Aorta (tissue), 5 donors: ENCODE measurements around the gene JADE2. TPM values are rescaled to one million over a fixed set of nuclear protein-coding genes. Genes with fewer than 3 reads are reported as not detected.
"Not testable (repeated sequence)": the region's sequence is repeated elsewhere in the genome, so short reads cannot be mapped to it uniquely, and the experiment has no call there.

ENCODE experiments used
- ATAC-seq: fragments of 200-7000 bp; cut with Tn5 transposase; one replicate; pipeline ENCODE4 v1.9.1; 2022; ENCODE audit warnings: moderate library complexity; ENCODE audit not compliant: low FRiP score
- DNase-seq, 2 donors: peaks; one replicate each; pipeline ENCODE4 v3.0.0-alpha.2; 2020
- H3K27ac ChIP-seq, 2 donors: one replicate each; pipeline ENCODE4 v1.5.1; 2013; ENCODE audit warnings: low read length in 2 of 2, mild to moderate bottlenecking in 2 of 2, moderate library complexity in 2 of 2, control low read depth in 1 of 2, inconsistent platforms in 1 of 2, low read depth in 1 of 2
- H3K27me3 ChIP-seq, 2 donors: one replicate each; pipeline ENCODE4 v1.6.1; 2013; ENCODE audit warnings: control low read depth in 1 of 2, low read length in 1 of 2, mild to moderate bottlenecking in 1 of 2, moderate library complexity in 1 of 2; ENCODE audit not compliant: insufficient read depth in 2 of 2, control insufficient read depth in 1 of 2
- H3K36me3 ChIP-seq, 2 donors: one replicate each; pipeline ENCODE4 v1.6.1; 2013; ENCODE audit warnings: control low read depth in 1 of 2, low read length in 1 of 2, mild to moderate bottlenecking in 1 of 2; ENCODE audit not compliant: insufficient read depth in 2 of 2, control insufficient read depth in 1 of 2
- H3K4me1 ChIP-seq, 2 donors: one replicate each; pipeline ENCODE4 v1.6.1; 2013; ENCODE audit warnings: low read length in 2 of 2, control low read depth in 1 of 2, mild to moderate bottlenecking in 1 of 2, moderate library complexity in 1 of 2; ENCODE audit not compliant: insufficient read depth in 2 of 2, control insufficient read depth in 1 of 2
- H3K4me3 ChIP-seq, 2 donors: one replicate each; pipeline ENCODE4 v1.5.1; 2013; ENCODE audit warnings: low read length in 2 of 2, control low read depth in 1 of 2, mild to moderate bottlenecking in 1 of 2
- H3K9me3 ChIP-seq: one replicate; pipeline ENCODE4 v1.6.1; 2013; ENCODE audit warnings: mild to moderate bottlenecking, low read length; ENCODE audit not compliant: control insufficient read depth
- WGBS, 2 donors: extraction: QIAGEN DNeasy Blood & Tissue Kit; methylation state at CpG; one replicate each; pipeline ENCODE4 v1.1.7; 2013; 5-methylcytosine and 5-hydroxymethylcytosine counted together
- intact Hi-C, 2 donors: fragments of 100-400 bp; cut with DNase I; formaldehyde crosslinking; loops; one replicate each; pipeline versions ENCODE4 v1.14.2 to v1.15.0; 2022
- polyA plus RNA-seq, 2 donors: library from polyadenylated mRNA; stranded (reverse); fragments of 200-250 nt; gene quantifications; one replicate each; pipeline ENCODE4 v1.2.3, GENCODE V29; 2013
- total RNA-seq, 2 donors: library from RNA; stranded (reverse); fragmentation: NEBNext Ultra II Directional; extraction: Animal tissue kit (Norgen Biotek cat#: 25700); gene quantifications; one replicate each; pipeline ENCODE4 v1.2.1, GENCODE V29; 2021
- donor health status: healthy with polysubstance abuse.
- donor health status: Bipolar disorder and iron deficiency.
- donor health status: DM: no; HTN: no; CAD: no.
- donor health status: DM: no; HTN: no; CAD: no.
- donor health status: DM: yes; HTN: yes; CAD: no.

The JADE2 gene
- total and polyA plus RNA-seq, 4 donors, result 6.1 to 60.3 (median 25.7) TPM

DNA sequence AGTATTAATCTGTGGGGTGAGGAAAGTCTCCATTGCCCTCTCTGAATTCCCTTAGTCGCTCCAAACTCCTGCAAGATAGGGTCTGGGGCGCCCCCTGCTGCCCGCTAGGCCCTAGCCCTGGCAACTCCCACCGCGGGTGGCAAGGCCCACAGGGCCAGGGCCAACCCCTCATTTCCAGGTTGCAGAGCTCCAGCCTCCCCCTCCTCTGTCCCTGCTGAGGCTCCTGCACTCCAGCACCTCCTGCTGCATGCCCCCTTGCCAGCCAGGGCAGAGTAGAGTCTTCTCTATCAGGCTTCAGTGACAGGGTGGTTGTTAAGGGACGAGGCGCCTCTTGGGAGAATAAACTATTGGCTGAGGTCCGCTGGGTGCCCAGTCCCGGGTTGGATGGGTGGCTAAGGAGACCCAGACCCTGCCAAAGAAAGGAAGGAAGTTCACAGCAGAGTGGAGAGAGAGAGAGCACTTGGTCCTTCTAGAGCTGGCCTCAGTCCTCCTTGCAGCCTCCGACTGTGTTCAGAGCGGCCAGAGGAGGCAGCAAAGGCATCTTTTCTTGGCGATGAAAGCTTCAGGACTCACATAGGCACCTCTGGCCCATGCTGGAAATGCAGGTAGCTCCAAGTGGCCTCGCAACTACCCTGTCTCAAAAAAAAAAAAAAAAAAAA is 61.5 kb downstream of the JADE2 start:
- 7 to 8% methylated on average over 13 of the region's 13 CpGs for WGBS, 2 donors
- Histone ChIP-seq H3K27ac (peak overlapping the region in 1 of 2 donors; percentile 18), H3K36me3 (no peaks in the 10 kb centered on the region), H3K4me3 (no peak overlapping the region), H3K9me3 (no peaks in the 10 kb centered on the region), H3K4me1 (no peaks in the 10 kb centered on the region), H3K27me3 (no peaks in the 10 kb centered on the region)
- peak; percentile 90 to 96 for DNase-seq
- intact Hi-C loops, result loop anchor here in 1 of 2 donors (5.0 to 10.0 kb wide), 3 partner anchors 215 to 402 kb away; partner anchors contain the start of gene UBE2B
- ATAC-seq, result peak; percentile 93

DNA sequence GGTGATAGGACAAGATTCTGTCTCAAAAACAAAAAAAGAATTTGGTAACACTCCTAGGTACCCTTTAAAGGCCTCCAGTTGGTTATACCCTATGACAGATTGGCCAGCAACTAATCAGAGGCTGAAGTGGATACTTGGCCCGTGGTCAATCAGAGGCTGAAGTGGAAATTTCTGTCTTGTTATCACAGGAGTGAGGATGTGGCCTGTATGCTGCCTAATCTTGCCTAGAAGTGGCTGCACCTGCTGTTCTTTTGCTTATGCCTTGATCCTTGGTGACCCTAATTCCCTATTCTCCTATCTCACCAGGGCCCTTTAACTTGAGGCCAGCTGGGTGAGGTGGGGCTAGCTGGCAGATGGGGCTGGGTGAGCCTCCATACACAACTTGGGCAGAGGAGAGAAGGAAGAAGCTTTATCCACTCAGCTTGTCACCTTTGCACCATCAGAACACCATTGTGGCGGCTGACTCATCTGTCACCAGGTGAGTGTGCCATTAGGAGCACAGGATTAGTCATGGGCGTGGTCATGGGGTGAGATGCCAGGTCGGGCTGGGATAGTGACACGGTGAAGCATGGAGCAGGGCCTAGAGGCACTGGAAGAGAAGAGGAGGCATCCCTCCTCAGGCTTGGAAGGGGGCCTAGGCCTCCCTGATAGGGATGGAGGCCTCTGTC is 65.7 kb downstream of the JADE2 start:
- no peak overlapping the region for H3K27ac ChIP-seq
- H3K36me3 ChIP-seq, result no peaks in the 10 kb centered on the region
- H3K4me1 ChIP-seq, result peaks cover 0 to 5% of the 10 kb centered on the region in 2 donors
- H3K9me3 ChIP-seq, result no peaks in the 10 kb centered on the region
- 81 to 87% methylated on average over 5 of the region's 5 CpGs for WGBS, 2 donors
- DNase-seq (no peak), ATAC-seq (no peak)
- H3K4me3 ChIP-seq, result no peak overlapping the region
- H3K27me3 ChIP-seq, result no peaks in the 10 kb centered on the region
- intact Hi-C loops, result no loop called here

DNA sequence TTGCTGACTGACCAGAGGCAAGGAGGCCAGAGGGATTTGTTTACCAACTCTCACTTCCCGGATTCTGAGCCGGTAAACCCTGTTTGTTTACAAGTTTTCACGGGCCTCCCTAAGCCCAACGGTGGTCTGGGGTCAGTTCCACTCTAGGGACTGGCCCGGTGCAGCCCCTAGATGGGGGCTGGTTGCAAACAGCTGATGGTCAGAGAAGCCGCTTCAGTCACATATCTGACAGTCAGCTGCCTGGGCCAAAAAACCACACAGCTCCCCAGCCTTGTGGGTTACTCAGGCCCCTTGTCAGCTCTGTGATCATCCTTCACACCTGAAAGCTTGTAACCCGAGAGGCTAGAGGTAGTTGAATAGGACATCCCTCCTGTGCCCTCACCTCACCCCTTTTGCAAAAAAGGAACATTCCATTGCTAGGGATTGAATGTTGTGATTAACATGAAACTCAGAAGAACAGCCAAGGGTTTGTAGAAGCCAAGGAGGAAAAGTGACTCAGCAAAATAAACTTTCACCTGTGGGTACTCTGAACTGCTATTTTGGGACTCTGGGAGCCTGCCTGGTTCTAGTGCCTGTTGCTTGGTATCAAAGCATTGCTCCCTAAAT is 66.8 kb downstream of the JADE2 start:
- H3K36me3 ChIP-seq, result no peaks in the 10 kb centered on the region
- DNase-seq (no peak), ATAC-seq (no peak)
- intact Hi-C loops, result no loop called here
- H3K9me3 ChIP-seq, result no peaks in the 10 kb centered on the region
- H3K4me3 ChIP-seq, result no peak overlapping the region
- 42 to 45% methylated on average over 7 of the region's 7 CpGs for WGBS, 2 donors
- H3K27ac ChIP-seq, result no peak overlapping the region
- no peaks in the 10 kb centered on the region for H3K27me3 ChIP-seq
- peaks cover 0 to 5% of the 10 kb centered on the region in 2 donors for H3K4me1 ChIP-seq

DNA sequence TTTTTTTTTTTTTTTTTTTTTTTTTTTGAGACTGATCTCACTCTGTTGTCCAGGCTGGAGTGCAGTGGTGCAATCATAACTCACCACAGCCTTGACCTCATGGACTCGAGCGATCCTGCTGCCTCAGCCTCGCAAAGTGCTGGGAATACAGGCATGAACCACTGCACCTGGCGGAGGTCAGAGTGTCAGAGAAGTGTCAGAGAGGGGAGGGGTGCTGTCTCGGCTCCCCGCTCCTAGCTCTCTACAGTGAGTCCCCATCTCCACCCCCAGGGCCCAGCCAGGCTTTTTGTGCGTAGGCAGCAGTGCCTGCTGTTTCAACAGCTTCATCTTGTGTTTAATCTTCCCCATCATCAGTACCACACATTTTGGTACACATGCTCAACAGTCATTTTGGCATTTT is 68.9 kb downstream of the JADE2 start:
- Histone ChIP-seq H3K4me1 (peaks cover 0 to 5% of the 10 kb centered on the region in 2 donors), H3K36me3 (no peaks in the 10 kb centered on the region), H3K27ac (no peak overlapping the region), H3K27me3 (no peaks in the 10 kb centered on the region), H3K9me3 (no peaks in the 10 kb centered on the region), H3K4me3 (no peak overlapping the region)
- 87 to 95% methylated on average over 7 of the region's 7 CpGs for WGBS, 2 donors
- intact Hi-C loops, result no loop called here
- no peak for ATAC-seq
- DNase-seq, result no peak

DNA sequence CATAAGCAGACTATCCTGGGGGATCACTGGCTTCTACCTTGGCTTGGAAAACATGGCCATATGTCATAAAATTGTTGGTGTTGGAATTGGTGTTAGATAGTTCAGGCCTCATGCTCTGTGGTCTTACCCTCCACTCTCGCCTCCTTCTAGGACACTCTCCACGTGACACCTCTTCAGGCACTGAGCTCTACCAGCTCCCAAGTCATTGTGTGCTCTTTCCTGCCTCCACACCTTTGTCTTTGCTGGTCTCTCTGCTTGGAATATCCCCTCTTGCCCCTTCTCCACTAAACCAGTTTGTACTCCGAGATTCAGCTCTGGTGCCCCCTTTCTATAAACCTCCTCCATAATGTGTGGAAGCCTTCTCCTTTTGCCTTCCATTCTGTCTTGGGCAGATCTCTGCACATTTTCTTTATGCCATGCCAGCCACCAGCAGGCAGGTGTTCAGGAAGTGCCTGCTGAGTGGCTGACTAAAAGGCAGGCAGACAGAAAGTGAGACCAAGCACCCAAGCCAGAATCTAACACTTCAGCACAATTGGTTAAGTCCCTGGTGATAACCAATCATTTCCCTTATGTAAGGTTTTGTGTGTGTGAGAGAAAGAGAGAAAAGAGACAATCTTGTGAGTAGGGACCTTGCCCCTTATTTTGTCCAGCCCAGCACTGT is 69.5 kb downstream of the JADE2 start:
- 93 to 95% methylated on average over 3 of the region's 3 CpGs for WGBS, 2 donors
- H3K27me3 ChIP-seq, result no peaks in the 10 kb centered on the region
- intact Hi-C loops, result no loop called here
- ATAC-seq, result no peak
- no peaks in the 10 kb centered on the region for H3K36me3 ChIP-seq
- peaks cover 0 to 5% of the 10 kb centered on the region in 2 donors for H3K4me1 ChIP-seq
- DNase-seq, result no peak
- no peaks in the 10 kb centered on the region for H3K9me3 ChIP-seq
- H3K27ac ChIP-seq, result no peak overlapping the region
- H3K4me3 ChIP-seq, result no peak overlapping the region

DNA sequence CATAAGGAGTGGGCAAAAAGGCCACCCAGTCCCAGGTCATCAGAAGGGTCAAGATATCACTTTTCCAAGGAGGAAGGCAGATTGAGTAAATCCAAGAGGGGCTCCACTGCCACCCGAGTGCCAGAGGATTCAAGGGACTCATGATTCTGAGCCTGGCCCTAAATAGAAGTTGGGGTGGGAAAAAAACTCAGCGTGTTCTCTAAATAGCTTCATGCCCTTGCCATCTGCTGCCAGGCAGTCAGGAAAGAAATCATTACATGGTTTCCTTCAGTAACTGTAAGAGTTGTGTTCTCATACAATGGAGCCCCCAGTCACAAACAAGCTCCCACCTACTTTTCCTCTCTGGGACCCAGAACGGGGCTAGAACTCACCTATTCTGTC is 70.0 kb downstream of the JADE2 start:
- no peaks in the 10 kb centered on the region for H3K27me3 ChIP-seq
- no peak overlapping the region for H3K4me3 ChIP-seq
- no peak overlapping the region for H3K27ac ChIP-seq
- 28 to 30% methylated on average over 3 of the region's 3 CpGs for WGBS, 2 donors
- H3K4me1 ChIP-seq, result peaks cover 0 to 5% of the 10 kb centered on the region in 2 donors
- intact Hi-C loops, result no loop called here
- no peaks in the 10 kb centered on the region for H3K9me3 ChIP-seq
- DNase-seq (no peak), ATAC-seq (no peak)
- H3K36me3 ChIP-seq, result no peaks in the 10 kb centered on the region

DNA sequence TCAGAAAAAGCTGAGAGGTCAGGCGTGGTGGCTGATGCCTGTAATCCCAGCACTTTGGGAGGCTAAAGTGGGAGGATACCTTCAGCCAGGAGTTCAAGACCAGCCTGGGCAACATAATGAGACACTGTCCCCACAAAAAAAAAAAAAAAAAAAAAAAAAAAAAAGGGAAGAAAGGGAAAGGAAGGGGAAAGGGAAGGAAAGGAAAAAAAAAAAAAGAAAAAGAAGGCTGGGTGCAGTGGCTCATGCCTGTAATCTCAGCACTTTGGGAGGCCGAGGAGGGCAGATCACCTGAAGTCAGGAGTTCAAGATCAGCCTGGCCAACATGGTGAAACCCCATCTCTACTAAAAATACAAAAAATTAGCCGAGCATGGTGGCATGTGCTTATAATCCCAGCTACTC is 74.3 kb downstream of the JADE2 start:
- ATAC-seq, H3K27ac ChIP-seq, H3K9me3 ChIP-seq, H3K36me3 ChIP-seq, intact Hi-C loops, H3K4me3 ChIP-seq, DNase-seq, H3K4me1 ChIP-seq, H3K27me3 ChIP-seq: not testable (repeated sequence)
- 96 to 97% methylated on average over 3 of the region's 3 CpGs for WGBS, 2 donors

DNA sequence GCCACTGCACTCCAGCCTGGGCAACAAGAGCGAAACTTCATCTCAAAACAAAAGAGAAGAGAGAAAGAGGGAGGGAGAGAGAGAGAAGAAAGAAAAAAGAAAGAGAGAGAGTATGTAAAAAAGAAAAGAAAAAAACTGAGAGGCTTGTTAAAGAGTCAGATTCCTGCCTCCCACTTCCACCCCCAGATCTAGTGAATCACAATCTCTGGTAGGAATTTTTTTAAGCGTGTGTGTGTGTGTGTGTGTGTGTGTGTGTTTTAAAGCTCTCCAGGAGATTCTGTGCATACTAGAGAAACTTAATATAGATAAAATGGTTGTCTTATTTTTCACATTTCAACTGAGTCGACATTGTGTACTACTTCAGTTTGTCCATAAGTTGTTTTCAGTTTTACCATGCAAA is 75.1 kb downstream of the JADE2 start:
- ATAC-seq, result no peak
- no peaks in the 10 kb centered on the region for H3K9me3 ChIP-seq
- H3K27ac ChIP-seq, result no peak overlapping the region
- H3K4me3 ChIP-seq, result no peak overlapping the region
- no peaks in the 10 kb centered on the region for H3K27me3 ChIP-seq
- H3K4me1 ChIP-seq, result peaks cover 0 to under 1% of the 10 kb centered on the region in 2 donors
- intact Hi-C loops, result no loop called here
- DNase-seq, result no peak
- WGBS, 2 donors, result 65 to 72% methylated on average over 3 of the region's 3 CpGs
- no peaks in the 10 kb centered on the region for H3K36me3 ChIP-seq
